Mesenteric fat pad (tissue), 1 donor: Measurements from ENCODE around the gene AP2A1. TPM values are rescaled to one million over a fixed set of nuclear protein-coding genes. Genes with fewer than 3 reads are reported as not detected.

Source experiments
- DNase-seq: peaks from one replicate; pipeline ENCODE4 v3.0.0-alpha.2; 2020; ENCODE audit warnings: low spot score
- total RNA-seq: library from RNA; stranded (reverse); fragmentation: NEBNext Ultra II Directional; extraction: Animal tissue kit (Norgen Biotek cat#: 25700); gene quantifications from one replicate; pipeline ENCODE4 v1.2.1, GENCODE V29; 2021
- donor health status: DM: yes; HTN: yes; CAD: no.

The AP2A1 gene
- total RNA-seq, 1 donor from 2014 or later: 96.4 TPM

DNA sequence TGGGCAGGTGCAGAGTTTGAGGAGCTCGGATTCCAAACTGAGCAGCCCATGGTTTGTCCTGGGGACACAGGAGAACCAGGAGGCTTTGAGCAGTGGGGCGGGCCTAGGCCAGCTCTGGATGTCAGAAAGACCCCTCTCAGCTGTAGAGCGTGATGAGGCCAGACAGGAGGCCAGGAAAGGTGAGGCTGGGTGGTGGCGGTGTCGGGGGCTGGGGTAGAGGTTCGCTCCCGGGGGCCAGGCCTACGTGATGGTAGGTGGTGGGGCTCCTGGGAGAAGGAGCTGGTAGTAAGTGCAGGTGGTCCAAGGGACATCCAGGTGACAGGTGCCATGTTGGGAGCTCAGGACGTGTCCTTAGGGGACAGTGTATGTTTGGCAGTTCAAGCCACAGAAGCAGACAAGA, 70.6 kb downstream of the AP2A1 start:
- no peak for DNase-seq

DNA sequence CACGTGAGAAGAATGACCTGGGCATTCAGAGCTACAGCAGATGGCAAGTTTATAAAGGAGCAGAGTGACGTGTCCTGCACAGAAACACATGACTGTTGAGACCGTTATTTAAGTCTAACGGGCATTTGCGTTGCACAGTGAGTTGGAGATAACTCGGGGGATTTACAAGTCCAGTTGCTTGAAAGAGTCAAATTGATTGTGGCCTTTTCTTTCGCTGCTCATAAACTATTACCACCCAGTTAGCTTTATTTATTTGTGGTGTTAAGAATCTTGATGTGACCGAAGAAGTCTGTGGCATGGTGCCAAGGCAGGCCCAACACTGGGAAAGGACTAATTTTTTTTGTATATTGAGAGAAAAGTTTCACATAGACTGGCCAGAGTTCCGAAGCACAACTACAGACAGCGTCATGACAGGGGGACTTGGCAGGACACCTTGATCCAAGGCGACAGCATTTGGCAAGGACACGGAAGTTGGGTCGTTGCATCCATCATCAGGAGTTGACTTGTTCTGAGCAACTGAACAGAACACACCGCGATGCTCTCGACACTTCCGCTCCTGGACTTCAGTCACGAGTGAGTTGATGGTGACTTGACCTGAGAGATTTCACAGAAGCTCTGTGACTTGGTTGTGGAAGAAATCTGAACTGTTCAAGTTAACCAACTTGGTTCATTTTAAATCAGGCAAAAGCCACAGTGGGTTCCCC, 72.2 kb downstream of the AP2A1 start:
- no peak for DNase-seq

DNA sequence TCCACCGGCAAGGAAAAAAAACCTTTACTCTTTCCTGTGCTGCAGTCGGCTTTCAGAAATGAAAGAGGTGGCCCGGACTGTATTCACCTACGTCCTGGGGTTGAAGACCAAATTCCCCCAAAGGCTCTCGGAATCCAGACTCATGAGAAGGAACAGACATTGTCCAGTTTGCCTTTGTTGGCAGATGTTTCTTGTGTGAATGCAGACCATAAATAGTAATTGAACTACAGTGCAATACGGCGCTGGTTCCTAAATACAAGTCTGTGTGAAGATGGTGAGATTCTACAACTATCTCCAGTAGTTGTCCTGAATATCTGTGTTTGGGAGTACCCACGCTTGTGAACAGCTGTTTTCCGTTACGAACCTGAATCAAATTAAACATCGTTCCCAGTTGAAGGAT, 72.9 kb downstream of the AP2A1 start:
- no peak for DNase-seq

DNA sequence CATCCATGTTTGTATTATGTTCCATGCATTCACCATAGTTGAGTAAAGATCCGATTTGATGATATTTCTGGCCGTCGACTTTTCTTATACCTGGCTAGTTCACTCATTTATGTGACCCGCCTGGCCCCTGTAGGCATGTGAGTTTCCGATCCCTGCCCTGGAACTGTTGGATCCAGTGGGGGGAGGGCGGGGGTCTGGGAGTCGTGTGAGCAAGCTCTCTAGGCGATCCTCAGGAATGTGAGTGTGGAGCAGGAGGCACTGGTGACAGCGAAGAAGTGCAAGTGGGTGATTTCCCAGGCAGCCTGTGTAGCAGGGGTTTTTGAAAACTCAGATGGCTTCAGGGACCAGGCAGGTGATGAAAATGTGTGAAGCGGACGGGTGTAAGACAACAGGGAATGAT, 73.5 kb downstream of the AP2A1 start:
- no peak for DNase-seq

DNA sequence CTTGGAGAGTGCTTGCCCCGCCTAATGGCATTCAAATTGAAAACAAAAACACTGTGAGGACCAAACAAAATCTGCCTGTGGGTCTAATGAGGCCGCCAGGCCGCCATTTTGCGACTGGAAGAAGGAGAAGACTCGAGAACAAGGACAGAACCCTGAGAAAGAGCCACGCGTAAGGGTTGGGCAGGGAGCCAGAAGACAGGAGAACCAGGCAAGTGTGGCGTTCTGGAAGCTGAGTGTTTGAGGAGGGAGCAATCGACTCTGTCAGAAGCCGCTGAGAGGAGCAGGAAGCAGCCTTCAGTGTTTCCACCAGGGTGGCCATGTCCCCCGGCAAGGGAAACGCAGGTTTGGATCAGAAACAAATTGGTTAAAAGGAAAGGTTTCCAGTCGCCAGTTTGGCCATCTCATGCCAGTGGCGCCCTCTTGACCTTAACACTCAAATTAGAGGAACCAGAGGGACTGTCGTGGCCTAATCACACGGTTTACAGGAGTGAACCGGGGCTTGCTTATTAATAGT, 74.0 kb downstream of the AP2A1 start:
- DNase-seq: no peak

DNA sequence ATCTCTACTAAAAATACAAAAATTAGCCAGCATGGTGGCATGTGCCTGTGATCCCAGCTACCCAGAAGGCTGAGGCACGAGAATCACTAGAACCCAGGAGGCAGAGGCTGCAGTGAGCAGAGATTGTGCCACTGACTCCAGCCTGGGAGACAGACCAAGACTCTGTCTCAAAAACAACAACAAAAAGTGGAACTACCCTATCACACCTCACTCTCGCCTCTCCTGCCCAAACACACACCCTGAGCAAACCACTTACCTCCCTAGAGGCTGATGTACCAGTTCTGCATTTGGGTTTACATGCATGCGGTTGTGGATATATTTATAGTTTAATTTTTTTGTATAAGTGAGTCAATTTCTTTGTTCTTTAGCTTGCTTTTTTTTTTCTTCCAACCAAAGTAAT, 76.5 kb downstream of the AP2A1 start:
- DNase-seq: no peak

DNA sequence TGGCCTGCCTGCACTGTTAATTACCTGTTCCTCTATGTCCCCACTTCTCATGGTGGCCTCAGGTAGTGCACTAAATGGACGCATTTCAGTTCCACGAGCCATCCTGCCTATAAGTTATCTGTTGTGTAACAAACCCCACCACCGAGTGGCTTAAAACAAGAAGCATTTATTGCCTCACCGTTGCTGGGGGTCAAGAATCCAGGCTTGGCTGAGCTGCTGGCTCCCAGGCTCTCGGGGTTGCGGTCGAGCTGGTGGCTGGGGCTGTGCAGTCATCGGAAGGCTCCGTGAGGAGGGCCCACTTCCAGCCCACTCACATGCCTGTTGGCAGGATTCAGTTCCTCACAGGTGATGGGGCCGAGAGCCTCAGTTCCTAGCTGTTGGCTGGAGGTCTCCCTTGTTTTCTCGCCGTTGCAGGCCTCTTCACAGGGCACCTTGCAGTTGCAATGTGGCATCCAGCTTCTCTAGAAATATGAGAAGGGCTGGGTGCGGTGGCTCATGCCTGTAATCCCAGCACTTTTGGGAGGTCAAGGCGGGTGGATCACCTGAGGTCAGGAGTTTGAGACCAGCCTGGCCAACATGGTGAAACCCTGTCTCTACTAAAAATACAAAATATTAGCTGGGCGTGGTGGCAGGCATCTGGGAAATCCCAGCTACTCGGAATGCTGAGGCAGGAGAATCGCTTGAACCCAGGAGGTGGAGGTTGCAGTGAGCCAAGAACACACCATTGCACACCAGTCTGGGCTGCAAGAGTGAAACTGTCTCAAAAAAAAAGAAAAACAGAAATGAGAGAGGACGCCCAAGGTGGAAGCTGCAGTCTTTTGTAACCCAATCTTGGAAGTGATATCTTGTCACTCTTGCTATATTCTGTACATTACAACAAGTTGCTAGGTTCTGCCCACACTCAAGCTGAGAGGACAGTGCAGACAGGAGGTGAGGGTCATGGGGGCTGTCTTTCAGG, 77.6 kb downstream of the AP2A1 start:
- DNase-seq: no peak

DNA sequence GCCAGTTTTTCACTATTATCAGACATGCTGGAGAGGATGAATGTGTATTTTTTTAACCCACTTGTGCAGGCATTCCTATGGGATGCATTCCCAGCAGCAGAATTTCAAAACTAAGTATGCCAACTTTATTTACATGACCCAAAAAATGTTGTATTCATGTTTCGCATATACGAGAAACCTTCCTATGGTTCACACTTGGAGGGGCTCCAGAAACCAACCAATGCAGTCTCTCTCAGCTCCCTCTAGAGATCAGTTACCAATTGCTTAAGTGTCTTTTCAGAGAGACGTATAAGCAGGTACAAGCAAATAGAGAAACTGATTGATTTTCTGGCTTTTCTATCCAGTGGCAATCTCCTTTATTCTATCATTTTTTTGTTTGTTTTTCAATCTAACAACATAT, 78.6 kb downstream of the AP2A1 start:
- no peak for DNase-seq

DNA sequence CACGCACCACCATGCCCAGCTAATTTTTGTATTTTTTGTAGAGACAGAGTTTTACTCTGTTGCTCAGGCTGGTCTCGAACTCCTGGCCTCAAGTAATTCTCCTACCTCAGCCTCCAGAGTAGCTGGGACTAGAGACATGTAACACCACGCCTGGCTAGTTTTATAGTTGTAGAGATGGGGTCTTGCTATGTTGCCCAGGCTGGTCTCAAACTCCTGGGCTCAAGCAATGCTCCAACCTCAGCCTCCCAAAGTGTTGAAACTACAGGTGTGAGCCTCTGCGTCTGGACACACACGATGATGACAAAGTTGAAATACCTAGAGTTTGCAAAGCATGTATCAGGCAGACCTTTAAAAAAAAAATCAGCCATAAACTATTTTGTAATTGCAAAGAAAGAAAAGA, 79.6 kb downstream of the AP2A1 start:
- no peak for DNase-seq

DNA sequence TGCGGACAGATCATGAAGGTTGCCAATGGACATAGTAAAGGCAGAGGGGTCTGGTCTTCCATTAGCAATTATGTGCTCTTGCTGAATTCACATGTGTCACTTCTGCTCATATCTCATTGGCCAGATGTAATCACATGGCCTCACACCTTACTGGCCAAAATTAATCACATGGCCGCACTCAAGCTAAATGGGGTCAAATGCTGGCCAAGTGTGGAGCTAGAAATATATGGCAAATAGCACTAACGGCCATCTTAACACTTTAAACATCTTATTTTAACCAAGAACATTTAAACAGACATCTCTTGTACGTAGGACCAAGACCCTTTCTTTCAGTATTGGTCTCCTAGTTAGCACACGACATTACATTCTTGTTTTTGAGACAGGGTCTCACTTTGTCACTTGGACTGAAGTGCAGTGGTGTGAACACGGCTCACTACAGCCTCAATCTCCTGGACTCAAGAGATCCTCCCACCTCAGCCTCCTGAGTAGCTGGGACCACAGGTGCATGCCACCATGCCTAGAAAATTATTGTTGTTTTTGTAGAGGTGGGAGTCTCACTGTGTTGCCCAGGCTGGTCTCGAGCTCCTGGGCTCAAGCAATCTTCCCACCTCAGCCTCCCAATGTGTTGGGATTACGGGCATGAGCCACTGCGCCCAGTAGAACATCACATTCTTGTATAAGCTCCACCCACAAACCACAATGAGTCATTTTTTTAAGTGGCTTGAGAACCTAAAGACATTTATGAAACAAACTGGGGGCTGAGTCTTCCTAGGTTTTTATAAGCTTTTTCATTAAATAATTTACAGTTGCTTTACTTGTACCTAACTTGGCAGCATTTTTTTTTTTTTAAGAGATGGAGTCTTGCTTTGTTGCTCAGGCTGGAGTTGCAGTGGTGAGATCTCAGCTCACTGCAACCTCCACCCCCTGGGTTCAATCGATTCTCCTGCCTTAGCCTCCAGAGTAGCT, 81.2 kb downstream of the AP2A1 start:
- DNase-seq: no peak

DNA sequence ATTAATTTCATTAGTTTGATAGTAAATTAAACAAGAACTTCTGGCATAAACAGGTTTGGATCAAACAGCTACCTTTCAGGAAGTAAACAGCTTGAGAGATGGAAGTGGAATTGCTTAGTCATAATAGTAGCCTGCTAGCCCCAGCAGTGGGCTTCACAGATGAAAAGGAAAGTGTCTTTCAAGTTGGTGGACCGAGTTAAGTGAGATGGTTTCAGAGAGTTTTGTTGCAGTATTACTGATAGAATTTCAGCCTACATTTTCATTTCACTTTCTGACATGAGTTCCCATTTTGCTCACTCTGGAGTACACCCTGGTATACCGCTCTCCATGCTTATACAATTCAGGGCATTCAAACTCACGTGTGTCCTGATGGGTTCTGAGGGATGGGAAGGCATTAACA, 82.1 kb downstream of the AP2A1 start:
- DNase-seq: no peak

DNA sequence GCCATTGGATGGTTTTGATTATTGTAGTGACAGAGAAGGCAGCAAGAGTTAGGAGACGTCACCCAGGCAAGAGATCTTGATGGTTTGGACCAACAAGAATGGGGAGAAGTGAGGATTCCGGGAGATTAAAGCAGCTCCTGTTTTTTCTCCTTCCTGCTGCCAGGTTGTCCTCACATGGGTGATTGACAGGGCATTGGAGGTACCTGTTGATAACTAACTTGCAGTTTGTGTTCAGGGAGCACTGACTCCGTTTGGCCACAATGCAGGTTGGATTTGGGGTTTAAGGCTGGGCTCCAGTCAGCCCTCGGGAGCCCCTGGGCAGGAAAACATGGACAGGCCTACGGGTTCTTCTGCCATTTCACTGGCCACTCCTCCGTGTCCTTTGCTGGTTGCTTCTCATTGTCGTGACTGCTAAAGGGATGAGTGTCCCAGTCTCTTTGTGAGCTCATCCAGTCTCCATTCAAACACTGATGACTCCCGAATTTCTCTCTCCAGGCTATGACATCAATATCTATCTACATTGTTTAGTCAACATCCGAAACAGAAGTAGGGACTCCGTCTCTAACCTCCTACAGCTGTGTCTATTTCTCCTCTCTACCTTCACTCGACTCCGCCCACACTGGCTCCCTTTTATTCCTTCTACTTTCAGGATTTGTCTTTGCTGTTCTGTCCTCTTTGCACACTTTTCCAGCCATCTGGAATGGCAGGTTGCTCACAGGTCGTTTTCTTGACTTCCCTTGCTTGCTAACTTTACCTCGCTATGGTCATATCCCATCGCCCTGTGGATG, 82.8 kb downstream of the AP2A1 start:
- no peak for DNase-seq

DNA sequence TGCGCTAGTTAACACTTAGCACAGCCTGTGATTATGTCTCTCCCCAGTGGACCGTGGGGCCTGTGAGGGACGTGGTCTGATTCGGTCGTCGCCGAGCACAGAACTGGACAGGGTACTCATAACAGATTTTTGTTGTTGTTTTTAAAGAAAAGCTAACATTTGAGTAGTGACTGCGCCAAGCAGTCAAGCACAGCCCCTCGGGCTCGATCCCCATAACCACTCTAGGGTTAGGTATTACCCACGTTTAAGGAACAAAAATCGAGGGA, 83.4 kb downstream of the AP2A1 start:
- DNase-seq: no peak

DNA sequence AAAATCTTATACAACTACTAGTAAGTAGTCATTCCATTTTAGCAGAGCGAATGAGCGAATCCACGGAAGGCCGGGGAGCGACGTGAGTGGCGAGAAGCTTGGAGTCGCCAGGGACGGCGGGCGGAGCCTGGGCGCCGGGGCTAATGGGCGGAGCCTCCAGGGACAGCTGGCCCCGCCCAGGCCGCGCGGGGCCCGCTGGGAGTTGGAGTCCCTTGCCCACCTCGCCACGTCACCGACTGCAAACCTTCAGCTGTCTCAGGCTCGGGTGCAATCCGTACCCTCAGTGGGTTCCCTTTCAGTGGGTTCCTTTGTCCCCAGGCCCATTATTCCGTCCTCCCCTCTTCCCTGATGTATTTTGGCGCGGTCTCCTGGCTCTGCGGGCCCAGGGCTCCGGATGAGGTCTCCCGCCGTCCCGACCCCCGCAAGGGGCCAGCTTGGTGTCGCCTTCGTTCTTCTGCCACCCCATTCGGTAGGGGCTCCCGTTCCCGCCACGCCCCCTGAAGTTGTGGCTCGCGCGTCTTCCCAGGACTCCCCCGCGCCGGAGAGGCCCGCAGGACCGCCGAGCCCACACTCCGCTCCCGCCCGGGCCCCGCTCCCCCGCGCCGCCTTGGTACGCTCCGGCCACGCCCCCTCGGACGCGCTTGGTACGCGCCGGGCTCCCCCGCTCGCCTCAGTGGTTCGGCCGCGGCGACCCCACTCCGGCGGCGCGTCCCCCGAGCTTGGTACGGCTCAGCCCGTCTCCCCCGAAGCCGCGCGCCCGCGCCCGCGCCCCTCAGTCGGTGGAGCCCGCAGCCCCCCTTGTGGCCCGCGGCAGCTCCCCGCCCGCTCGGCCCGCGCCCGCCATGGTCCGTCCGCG, 83.9 kb downstream of the AP2A1 start, which contains the start of gene PTOV1:
PTOV1 (plus strand) TSS at position 673 of the 856 bp plus-strand sequence.
- peak; percentile 97 for DNase-seq

DNA sequence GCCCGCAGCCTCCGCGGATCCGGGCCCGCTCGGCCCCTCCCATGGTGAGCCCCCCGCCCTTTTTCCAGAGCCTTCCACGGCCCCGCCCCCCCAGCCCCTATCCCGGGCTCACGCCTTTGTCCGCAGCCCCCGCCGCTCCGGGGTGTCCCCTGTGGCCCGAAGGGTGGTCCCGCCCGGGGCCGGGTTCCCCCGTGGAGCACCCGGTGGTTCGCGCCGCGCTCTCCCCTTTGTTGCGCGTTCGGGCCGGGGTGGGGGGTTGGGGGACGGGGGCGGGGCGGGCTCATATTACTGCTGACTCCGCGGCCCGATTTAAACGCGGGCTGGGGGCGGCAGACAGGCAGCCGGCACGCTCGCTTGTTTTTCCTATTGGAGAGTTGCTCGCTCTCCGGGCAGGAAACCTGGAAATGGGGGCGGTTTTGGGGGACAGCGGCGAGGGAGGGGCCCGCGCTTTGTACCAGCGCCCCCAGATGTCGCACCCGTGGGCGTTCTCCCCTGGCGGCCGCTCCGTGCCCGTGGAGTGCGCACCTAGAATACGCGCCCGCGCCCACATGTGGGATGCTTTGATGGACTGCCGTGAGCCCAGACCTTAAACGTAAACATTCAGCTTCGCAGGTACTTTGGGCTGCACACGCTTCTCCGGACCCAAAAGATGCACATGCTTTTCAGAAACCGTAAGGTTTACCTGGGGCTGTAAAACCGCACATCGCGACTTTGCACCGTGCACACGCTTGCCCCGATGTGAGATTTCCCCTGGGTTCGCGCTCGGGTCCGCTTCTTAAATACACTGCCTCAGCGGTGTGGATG, 84.9 kb downstream of the AP2A1 start:
- DNase-seq: no peak

DNA sequence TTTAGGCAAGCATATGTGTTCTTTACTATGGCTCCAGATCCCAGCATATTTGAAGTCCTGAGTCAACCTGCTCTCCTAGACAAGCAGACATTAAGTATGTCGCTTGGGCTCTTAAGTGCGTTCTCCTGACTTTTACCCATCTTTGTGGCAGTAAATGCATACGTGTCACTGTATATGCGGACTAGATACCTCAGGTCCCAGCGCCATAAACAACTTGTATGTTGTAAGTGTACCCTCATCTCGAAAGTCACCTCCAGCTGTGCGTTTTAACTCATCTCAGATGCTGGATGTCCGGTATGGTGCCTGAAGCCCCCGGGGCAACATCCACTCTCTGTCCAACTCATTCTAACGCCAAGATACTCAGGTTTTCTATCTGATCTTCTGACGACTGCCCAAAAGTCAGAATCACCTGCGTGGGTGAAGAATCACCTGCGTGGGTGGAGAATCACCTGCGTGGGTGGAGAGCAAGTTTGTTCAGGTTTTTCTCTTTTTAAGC, 85.9 kb downstream of the AP2A1 start:
- DNase-seq: no peak

DNA sequence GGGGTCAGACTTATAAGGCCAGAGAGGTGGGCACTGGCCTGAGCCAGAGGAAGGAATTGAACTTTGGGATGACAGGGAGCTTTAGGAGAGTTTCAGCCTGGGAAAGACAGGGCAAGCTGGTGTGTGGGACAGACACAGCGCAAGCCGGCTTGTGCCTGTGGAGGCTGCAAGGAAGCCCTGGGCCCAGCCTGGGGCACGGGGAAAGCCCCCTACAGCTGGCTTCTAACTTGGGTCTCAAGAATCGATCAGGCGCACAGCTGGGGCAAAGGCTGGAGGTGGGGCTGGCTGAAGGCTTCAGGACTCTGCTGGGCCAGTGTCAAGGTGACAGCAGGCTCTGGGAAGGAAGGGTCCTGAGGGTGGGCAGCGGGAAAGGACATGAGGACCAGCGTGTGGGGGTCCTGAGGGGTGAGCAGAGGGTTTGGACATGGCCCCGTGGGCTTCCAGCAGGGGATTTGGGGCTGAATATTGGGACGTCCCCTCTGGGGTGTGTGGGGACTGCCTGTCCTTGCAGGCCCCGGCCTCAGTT, 87.1 kb downstream of the AP2A1 start:
- no peak for DNase-seq
